Activated CD8-positive, alpha-beta memory T cell treated with anti-CD3 and anti-CD28 coated beads, Interleukin-2, amount 10 ng/mL, durations not matched to agents 7 days and 5 days (primary cell): Measurements from ENCODE around the gene CERS3. TPM values are rescaled to one million over a fixed set of nuclear protein-coding genes. Genes with fewer than 3 reads are reported as not detected.

ENCODE experiments used
- ATAC-seq: fragments of 150-1000 bp; cut with Tn5 transposase; one replicate; pipeline ENCODE4 v1.10.0; 2021; ENCODE audit warnings: moderate library complexity
- CTCF ChIA-PET: fragments of 350-600 bp; sonication (Branson Sonifier 250); formaldehyde crosslinking; loops from one replicate; lab custom pipeline; 2021; ENCODE audit warnings: antibody characterized with exemption; lab: Charles Lee
- DNase-seq: peaks from one replicate; pipeline ENCODE4 v3.0.0-alpha.2; 2020
- H3K27ac Mint-ChIP-seq: one replicate; pipeline ENCODE4 v1.8.0; 2021; ENCODE audit warnings: mild to moderate bottlenecking, mixed read lengths
- H3K27me3 Mint-ChIP-seq: one replicate; pipeline ENCODE4 v1.8.0; 2021; ENCODE audit warnings: mixed read lengths
- H3K36me3 Mint-ChIP-seq: one replicate; pipeline ENCODE4 v1.8.0; 2021; ENCODE audit warnings: mild to moderate bottlenecking, mixed read lengths
- H3K4me1 Mint-ChIP-seq: one replicate; pipeline ENCODE4 v1.8.0; 2021; ENCODE audit warnings: mixed read lengths
- H3K4me3 Mint-ChIP-seq: one replicate; pipeline ENCODE4 v1.8.0; 2021; ENCODE audit warnings: mild to moderate bottlenecking, moderate library complexity, mixed read lengths
- H3K9me3 Mint-ChIP-seq: one replicate; pipeline ENCODE4 v1.8.0; 2022; ENCODE audit warnings: low read depth, mixed read lengths
- total RNA-seq, 2 experiments: library from RNA; stranded (reverse); gene quantifications; one replicate each; pipeline ENCODE4 v1.2.3, GENCODE V29; 2021

Gene CERS3
- total RNA-seq, 2 experiments from 2014 or later, result not detected

- no peak overlapping the region for H3K27ac Mint-ChIP-seq
- ATAC-seq (no peak), DNase-seq (no peak)
- CTCF ChIA-PET, result interaction anchor here (0.6 to 2.1 kb wide), 3 partner anchors 34 to 625 kb away, joined by 3 to 19 read pairs (median 4); no protein-coding TSS in a partner anchor
- H3K27me3 Mint-ChIP-seq, result peaks cover 4% of the 10 kb centered on the region
- no peaks in the 10 kb centered on the region for H3K4me1 Mint-ChIP-seq
- peaks cover 6% of the 10 kb centered on the region for H3K9me3 Mint-ChIP-seq
- no peak overlapping the region for H3K4me3 Mint-ChIP-seq
- no peaks in the 10 kb centered on the region for H3K36me3 Mint-ChIP-seq
Measured at GRCh38 chr15:100383302-100384107, 145.2 kb downstream of the CERS3 start.

- no peak for ATAC-seq
- CTCF ChIA-PET, result interaction anchor here (1.0 kb wide), 1 partner anchor 23 kb away, joined by 3 read pairs; no protein-coding TSS in a partner anchor
- H3K36me3 Mint-ChIP-seq, result peaks cover 3% of the 10 kb centered on the region
- H3K4me1 Mint-ChIP-seq, result no peaks in the 10 kb centered on the region
- H3K9me3 Mint-ChIP-seq, result no peaks in the 10 kb centered on the region
- H3K4me3 Mint-ChIP-seq, result no peak overlapping the region
- H3K27me3 Mint-ChIP-seq, result peaks cover 46% of the 10 kb centered on the region
- H3K27ac Mint-ChIP-seq, result no peak overlapping the region
- DNase-seq, result no peak
Measured at GRCh38 chr15:100373942-100374341, 154.8 kb downstream of the CERS3 start.

GRCh38 chr15:100373120-100373896 is 155.4 kb downstream of the CERS3 start:
- DNase-seq, result no peak

GRCh38 chr15:100372739-100373119 is 156.0 kb downstream of the CERS3 start:
- CTCF ChIA-PET, result no interaction called here
- H3K4me1 Mint-ChIP-seq, result no peaks in the 10 kb centered on the region
- H3K9me3 Mint-ChIP-seq, result no peaks in the 10 kb centered on the region
- ATAC-seq (no peak), DNase-seq (no peak)
- peaks cover 47% of the 10 kb centered on the region for H3K27me3 Mint-ChIP-seq
- H3K27ac Mint-ChIP-seq, result no peak overlapping the region
- no peak overlapping the region for H3K4me3 Mint-ChIP-seq
- H3K36me3 Mint-ChIP-seq, result peaks cover 3% of the 10 kb centered on the region

More at GRCh38 chr15:100373120-100373896, 155.4 kb downstream of the CERS3 start:
- CTCF ChIA-PET, result no interaction called here
- Mint-ChIP-seq H3K27me3 (peaks cover 47% of the 10 kb centered on the region), H3K9me3 (no peaks in the 10 kb centered on the region), H3K36me3 (peaks cover 3% of the 10 kb centered on the region), H3K27ac (no peak overlapping the region), H3K4me1 (no peaks in the 10 kb centered on the region), H3K4me3 (no peak overlapping the region)
- ATAC-seq, result no peak

GRCh38 chr15:100355342-100355741 is 173.4 kb downstream of the CERS3 start:
- Mint-ChIP-seq H3K9me3 (no peaks in the 10 kb centered on the region), H3K4me3 (no peak overlapping the region), H3K27ac (no peak overlapping the region), H3K27me3 (peaks cover 58% of the 10 kb centered on the region), H3K4me1 (peaks cover 3% of the 10 kb centered on the region), H3K36me3 (peaks cover 1% of the 10 kb centered on the region)
- DNase-seq (no peak), ATAC-seq (no peak)
- CTCF ChIA-PET, result interaction anchor here (0.7 to 2.0 kb wide), 2 partner anchors 13 to 15 kb away, joined by 4 to 5 read pairs; no protein-coding TSS in a partner anchor

GRCh38 chr15:100353449-100353848 is 175.3 kb downstream of the CERS3 start:
- ATAC-seq (no peak), DNase-seq (no peak)
- H3K4me1 Mint-ChIP-seq, result peaks cover 6% of the 10 kb centered on the region
- peaks cover 40% of the 10 kb centered on the region for H3K27me3 Mint-ChIP-seq
- peaks cover 1% of the 10 kb centered on the region for H3K36me3 Mint-ChIP-seq
- H3K9me3 Mint-ChIP-seq, result no peaks in the 10 kb centered on the region
- H3K27ac Mint-ChIP-seq, result no peak overlapping the region
- H3K4me3 Mint-ChIP-seq, result no peak overlapping the region
- CTCF ChIA-PET, result no interaction called here

GRCh38 chr15:100350434-100351226 is 178.1 kb downstream of the CERS3 start:
- peak overlapping the region; percentile 77 for H3K4me3 Mint-ChIP-seq
- H3K9me3 Mint-ChIP-seq, result no peaks in the 10 kb centered on the region
- H3K27ac Mint-ChIP-seq, result no peak overlapping the region
- ATAC-seq, result no peak
- CTCF ChIA-PET, result interaction anchor here (0.7 to 5.4 kb wide), 60 partner anchors 8 to 1078 kb away, joined by 3 to 127 read pairs (median 4); partner anchors contain the start of genes ADAMTS17, ASB7 and LINS1
- H3K4me1 Mint-ChIP-seq, result peaks cover 6% of the 10 kb centered on the region
- peaks cover 1% of the 10 kb centered on the region for H3K36me3 Mint-ChIP-seq
- no peak for DNase-seq
- H3K27me3 Mint-ChIP-seq, result peaks cover 23% of the 10 kb centered on the region

Other genes with a start within 250 kb of the CERS3 start
- 1 to 10 TPM; 1.6 to 1.9 TPM for gene ADAMTS17, start 187.0 kb downstream of the CERS3 start, total RNA-seq
- 10 to 100 TPM; 30.1 to 30.8 TPM for gene LINS1, start 73.2 kb upstream of the CERS3 start, total RNA-seq
- gene ASB7, start 73.6 kb upstream of the CERS3 start, total RNA-seq, result 10 to 100 TPM; 17.9 to 22.1 TPM